Fibroblast of skin of right quadriceps (primary cell): ENCODE data around the gene CUX1.
"Not testable (repeated sequence)": the region's sequence is repeated elsewhere in the genome, so short reads cannot be mapped to it uniquely, and the experiment has no call there.

Source experiments
- DNase-seq: peaks from one replicate; pipeline ENCODE4 v3.0.0-alpha.2; 2013

The CUX1 gene

DNA sequence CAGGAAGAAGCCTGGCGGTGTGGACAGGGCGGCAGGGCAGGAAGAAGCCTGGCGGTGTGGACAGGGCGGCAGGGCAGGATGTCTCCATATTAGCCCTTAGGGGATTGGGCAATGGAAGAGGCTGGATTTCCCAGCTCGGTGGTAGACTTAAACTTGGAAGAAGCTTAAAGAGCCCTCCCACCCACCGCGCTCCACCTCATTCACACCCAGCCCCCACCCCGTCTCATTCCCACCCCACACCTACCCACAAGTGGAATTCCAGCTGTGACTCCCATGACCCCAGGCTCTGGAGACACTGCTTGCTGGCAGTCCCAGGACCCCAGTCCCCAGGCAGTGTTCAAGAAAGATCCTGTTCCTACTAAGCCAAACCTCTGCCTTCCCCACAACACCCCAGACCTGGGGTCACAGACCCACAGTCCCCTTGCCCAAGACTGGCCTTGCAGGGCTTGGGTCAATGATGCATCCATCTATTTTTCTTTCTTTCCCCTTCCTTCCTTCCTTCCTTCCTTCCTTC is 504.8 kb downstream of the CUX1 start:
- no peak for DNase-seq

DNA sequence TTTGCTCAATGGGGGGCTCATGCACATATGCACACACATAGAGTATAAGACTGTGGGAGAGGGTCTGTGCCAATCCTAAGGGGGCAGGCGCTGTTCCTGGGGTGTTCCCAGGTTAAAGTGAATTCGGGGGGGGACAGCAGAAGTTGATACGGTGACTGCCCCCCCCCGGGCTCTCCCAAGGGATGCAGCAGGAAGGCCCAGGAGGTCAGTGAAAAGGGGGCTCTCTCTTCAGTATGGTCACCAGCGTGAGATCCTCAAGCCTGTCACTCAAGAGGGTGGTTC is 506.4 kb downstream of the CUX1 start:
- DNase-seq, result no peak

DNA sequence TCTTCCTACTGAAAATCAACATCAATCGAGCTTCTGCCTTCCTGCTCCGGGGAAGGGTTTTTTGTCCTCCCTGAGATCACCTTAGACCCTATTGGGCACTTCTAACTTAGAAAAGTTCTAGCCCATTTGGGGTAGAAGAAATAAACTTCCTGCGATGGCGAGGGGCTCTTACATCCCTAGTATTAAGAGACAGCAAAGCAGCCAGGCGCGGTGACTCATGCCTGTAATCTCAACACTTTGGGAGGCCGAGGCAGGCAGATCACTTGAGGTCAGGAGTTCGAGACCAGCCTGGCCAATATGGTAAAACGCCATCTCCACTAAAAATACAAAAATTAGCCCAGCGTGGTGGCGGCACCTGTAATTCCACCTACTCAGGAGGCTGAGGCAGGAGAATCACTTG is 507.7 kb downstream of the CUX1 start:
- DNase-seq, result not testable (repeated sequence)

DNA sequence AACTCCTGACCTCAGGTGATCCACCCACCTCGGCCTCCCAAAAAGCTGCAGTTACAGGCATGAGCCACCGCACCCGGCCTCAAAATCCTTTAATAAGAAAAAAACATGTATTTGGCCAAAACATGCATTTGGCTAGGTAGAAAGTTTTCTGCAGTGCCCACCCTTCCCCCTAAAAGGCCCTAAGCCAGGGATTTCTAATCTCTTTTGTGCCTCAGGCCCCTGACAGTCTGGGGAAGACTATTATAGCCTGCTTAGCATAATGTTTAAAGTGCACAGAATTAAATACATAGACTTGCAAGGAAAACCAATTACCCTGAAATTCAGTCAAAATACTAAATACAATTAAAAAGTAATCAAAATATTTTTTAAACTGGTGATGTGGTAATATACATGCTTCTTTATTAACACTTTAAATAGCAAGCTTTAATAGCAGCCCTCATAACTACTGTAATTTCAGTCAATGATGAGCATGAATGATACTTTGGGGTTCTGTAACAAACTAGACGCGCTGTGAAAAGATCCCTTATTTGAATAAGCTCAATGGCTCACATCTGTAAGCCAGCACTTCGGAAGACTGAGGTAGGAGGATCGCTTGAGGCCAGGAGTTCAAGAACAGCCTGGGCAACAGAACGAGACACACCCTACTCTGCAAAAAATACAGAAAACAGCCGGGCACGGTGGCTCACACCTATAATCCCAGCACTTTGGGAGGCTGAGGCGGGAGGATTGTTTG is 508.9 kb downstream of the CUX1 start:
- no peak for DNase-seq

DNA sequence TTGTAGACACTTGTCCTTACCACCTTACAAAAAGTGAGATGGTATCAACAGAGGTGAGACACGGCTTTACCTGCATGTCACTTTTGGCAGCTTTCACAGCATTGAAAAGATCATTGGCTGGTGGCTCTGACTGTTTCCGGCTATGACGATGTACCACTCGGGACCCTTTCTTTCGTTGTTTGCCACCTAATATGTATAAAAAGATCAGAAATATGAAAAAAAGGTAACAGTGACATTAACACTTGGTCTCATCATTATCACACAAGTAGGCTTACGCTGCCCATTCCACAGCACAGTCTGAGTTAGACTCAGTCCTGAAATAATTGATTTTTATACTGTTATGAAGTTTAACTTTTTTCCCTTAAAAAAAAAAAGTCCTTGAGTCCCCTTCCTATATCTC is 509.8 kb downstream of the CUX1 start:
- DNase-seq, result not testable (repeated sequence)

DNA sequence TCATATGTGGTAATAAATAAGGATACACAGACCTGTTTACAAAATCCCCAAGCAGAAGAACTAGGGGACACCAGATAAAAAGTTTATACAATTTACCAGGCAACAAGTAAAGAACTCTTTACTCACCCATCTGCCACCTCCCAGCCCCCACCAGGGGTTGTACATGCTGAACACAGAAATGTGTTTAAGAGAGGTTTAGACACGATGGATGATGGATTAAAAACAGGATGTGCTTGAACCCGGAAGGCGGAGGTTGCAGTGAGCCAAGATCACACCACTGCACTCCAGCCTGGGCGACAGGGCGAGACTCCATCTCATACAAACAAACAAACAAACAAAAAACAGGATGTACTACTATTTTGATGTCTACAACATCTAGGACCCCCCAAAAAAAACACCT is 511.4 kb downstream of the CUX1 start:
- not testable (repeated sequence) for DNase-seq

DNA sequence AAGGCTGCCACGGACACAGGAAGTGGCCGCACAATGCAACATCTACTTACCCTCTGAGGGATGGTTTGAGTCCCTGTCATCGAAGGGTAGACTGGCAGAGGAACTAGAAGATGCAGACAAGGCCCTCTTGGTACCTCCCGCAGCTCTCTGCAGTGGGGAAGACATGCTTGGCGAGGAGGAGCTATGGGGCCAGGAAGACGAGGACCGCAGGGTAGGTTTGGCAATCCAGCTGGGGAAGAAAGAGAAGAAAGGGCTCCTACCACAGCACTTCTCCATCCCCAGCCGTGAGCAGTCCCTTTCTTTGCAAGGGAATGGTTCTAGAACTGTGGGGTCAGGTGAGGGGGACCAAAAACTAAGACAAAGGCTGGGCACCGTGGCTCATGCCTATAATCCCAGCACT is 511.9 kb downstream of the CUX1 start:
- not testable (repeated sequence) for DNase-seq

DNA sequence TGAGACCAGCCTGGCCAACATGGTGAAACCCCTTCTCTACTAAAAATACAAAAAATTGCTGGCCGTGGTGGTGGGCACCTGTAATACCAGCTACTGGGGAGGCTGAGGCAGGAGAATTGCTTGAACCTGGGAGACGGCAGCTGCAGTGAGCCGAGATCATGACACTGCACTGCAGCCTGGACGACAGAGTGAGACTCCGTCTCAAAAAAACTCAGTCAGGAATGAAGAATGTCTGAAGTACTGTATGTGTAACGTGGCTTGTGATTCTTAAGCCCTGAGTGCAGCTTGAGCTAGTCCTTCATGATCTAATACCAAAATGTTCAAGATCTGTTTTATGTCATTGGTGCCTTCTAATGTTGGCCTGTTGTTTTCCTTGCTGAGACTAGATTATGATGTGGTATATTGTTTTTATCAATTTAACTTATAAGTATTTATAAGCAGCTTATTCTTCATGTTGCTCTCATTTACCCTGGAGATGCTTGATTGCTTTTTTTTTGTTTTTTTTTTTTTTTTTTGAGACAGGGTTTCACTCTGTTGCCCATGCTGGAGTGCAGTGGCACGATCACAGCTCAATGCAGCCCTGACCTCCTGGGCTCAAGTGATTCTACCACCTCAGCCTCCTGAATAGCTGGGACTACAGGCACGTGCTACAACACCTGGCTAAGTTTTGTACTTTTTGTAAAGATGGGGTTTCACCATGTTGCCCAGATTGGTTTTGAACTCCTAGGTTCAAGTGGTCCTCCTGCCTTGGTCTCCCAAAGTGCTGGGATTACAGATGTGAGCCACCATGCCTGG is 513.4 kb downstream of the CUX1 start:
- DNase-seq, result not testable (repeated sequence)
